Muscle of back (tissue), 11 donors: ENCODE data around the gene TMEM215. TPM values are rescaled to one million over a fixed set of nuclear protein-coding genes. Genes with fewer than 3 reads are reported as not detected.

Experiments
- DNase-seq, 3 donors: peaks; one replicate each; pipeline versions ENCODE4 v3.0.0 to v3.0.0-alpha.2; 2013
- polyA plus RNA-seq, 10 donors: library from polyadenylated mRNA; unstranded; fragments of 120-200 nt; gene quantifications; one replicate each; pipeline ENCODE4 v1.2.1, GENCODE V29; 2013; ENCODE audit not compliant: insufficient read length in 10 of 10

TMEM215 gene
- polyA plus RNA-seq, 10 donors = 1.6 to 5.6 (median 2.0) TPM

- no peak for DNase-seq
Observed at GRCh38 chr9:32828861-32829260, 45.5 kb downstream of the TMEM215 start.

- DNase-seq = peak in 2 of 3 donors; percentile 9 to 27
Observed at GRCh38 chr9:32832346-32832745, 49.0 kb downstream of the TMEM215 start.

Other genes with a start within 250 kb of the TMEM215 start
- gene SMIM27, start 231.2 kb upstream of the TMEM215 start, polyA plus RNA-seq = 10 to 100 TPM in 7 of 10 donors, 1 to 10 TPM in 3; 7.0 to 13.4 (median 11.4) TPM
- gene TOPORS, start 231.0 kb upstream of the TMEM215 start, polyA plus RNA-seq = 10 to 100 TPM; 15.6 to 21.6 (median 18.7) TPM
- gene NDUFB6, start 210.4 kb upstream of the TMEM215 start, polyA plus RNA-seq = 10 to 100 TPM; 55.5 to 86.2 (median 64.7) TPM
- under 1 TPM in 6 of 10 donors, not detected in 4; 0.01 to 0.09 (median 0.07) TPM for gene TAF1L, start 147.9 kb upstream of the TMEM215 start, polyA plus RNA-seq
- gene APTX, start 218.1 kb downstream of the TMEM215 start, polyA plus RNA-seq = 10 to 100 TPM; 21.0 to 28.0 (median 24.3) TPM
- gene DNAJA1, start 241.7 kb downstream of the TMEM215 start, polyA plus RNA-seq = 100 to 1,000 TPM in 5 of 10 donors, 10 to 100 TPM in 5; 91.8 to 139 (median 103) TPM